Trophoblast cell (in vitro differentiated cells and primary cell): ENCODE measurements around the gene C3.
"Not testable (repeated sequence)": the region's sequence is repeated elsewhere in the genome, so short reads cannot be mapped to it uniquely, and the experiment has no call there.

ENCODE experiments used
- DNase-seq, 2 donors: peaks; one replicate each; pipeline ENCODE4 v3.0.0-alpha.2; 2016
- H2AFZ ChIP-seq: 2 replicates; pipeline ENCODE4 v1.6.1; 2013; ENCODE audit warnings: low read length, moderate library complexity, mild to moderate bottlenecking; ENCODE audit not compliant: insufficient read depth, poor library complexity
- H2AK5ac ChIP-seq: 2 replicates; pipeline ENCODE4 v1.6.1; 2013; ENCODE audit warnings: mild to moderate bottlenecking, low read length
- H2BK120ac ChIP-seq: 2 replicates; pipeline ENCODE4 v1.6.1; 2013; ENCODE audit warnings: low read length, mild to moderate bottlenecking, moderate library complexity; ENCODE audit not compliant: insufficient read depth, poor library complexity
- H2BK12ac ChIP-seq: 2 replicates; pipeline ENCODE4 v1.6.1; 2013; ENCODE audit warnings: mild to moderate bottlenecking, low read length, moderate library complexity
- H2BK5ac ChIP-seq: 2 replicates; pipeline ENCODE4 v1.6.1; 2013; ENCODE audit warnings: low read length, low read depth, moderate library complexity, mild to moderate bottlenecking; ENCODE audit not compliant: poor library complexity
- H3K14ac ChIP-seq: 2 replicates; pipeline ENCODE4 v1.6.1; 2013; ENCODE audit warnings: mild to moderate bottlenecking, low read length
- H3K18ac ChIP-seq: 2 replicates; pipeline ENCODE4 v1.6.1; 2013; ENCODE audit warnings: mild to moderate bottlenecking, low read length
- H3K23ac ChIP-seq: 2 replicates; pipeline ENCODE4 v1.6.1; 2013; ENCODE audit warnings: low read length
- H3K27ac ChIP-seq: 2 replicates; pipeline ENCODE4 v1.5.1; 2013; ENCODE audit warnings: low read depth, mild to moderate bottlenecking, inconsistent platforms, low read length, moderate library complexity
- H3K27me3 ChIP-seq: 2 replicates; pipeline ENCODE4 v1.6.1; 2013; ENCODE audit warnings: inconsistent platforms, mild to moderate bottlenecking, low read length, moderate library complexity; ENCODE audit not compliant: insufficient read depth
- H3K36me3 ChIP-seq, 2 experiments: 1 replicate in 1 of 2; 2 replicates in 1 of 2; pipeline ENCODE4 v1.6.1; 2013; ENCODE audit warnings: low read length in 2 of 2, mild to moderate bottlenecking in 2 of 2, moderate library complexity in 1 of 2; ENCODE audit not compliant: insufficient read depth in 2 of 2, control insufficient read depth in 1 of 2
- H3K4ac ChIP-seq: 2 replicates; pipeline ENCODE4 v1.6.1; 2013; ENCODE audit warnings: low read depth, mild to moderate bottlenecking, low read length, moderate library complexity
- H3K4me1 ChIP-seq, 2 experiments: 1 replicate in 1 of 2; 2 replicates in 1 of 2; pipeline ENCODE4 v1.6.1; 2013; ENCODE audit warnings: low read length in 2 of 2, mild to moderate bottlenecking in 2 of 2, moderate library complexity in 1 of 2; ENCODE audit not compliant: insufficient read depth in 2 of 2, control insufficient read depth in 1 of 2
- H3K4me2 ChIP-seq: 2 replicates; pipeline ENCODE4 v1.6.1; 2013; ENCODE audit warnings: inconsistent platforms, mild to moderate bottlenecking, low read length, moderate library complexity
- H3K4me3 ChIP-seq: 2 replicates; pipeline ENCODE4 v1.5.1; 2013; ENCODE audit warnings: mild to moderate bottlenecking, low read depth, low read length, inconsistent platforms
- H3K79me1 ChIP-seq: one replicate; pipeline ENCODE4 v1.6.1; 2013; ENCODE audit warnings: low read length
- H3K79me2 ChIP-seq: 2 replicates; pipeline ENCODE4 v1.6.1; 2013; ENCODE audit warnings: low read length, mild to moderate bottlenecking; ENCODE audit not compliant: control insufficient read depth, insufficient read depth, poor library complexity
- H3K9ac ChIP-seq: 2 replicates; pipeline ENCODE4 v1.6.1; 2013; ENCODE audit warnings: mild to moderate bottlenecking, low read length
- H3K9me3 ChIP-seq: 2 replicates; pipeline ENCODE4 v1.6.1; 2013; ENCODE audit warnings: low read depth, mild to moderate bottlenecking, control low read depth, inconsistent platforms, low read length; ENCODE audit not compliant: insufficient read depth
- H4K12ac ChIP-seq: 2 replicates; pipeline ENCODE4 v1.6.1; 2013; ENCODE audit warnings: low read depth, mild to moderate bottlenecking, low read length, moderate library complexity
- H4K8ac ChIP-seq: 2 replicates; pipeline ENCODE4 v1.6.1; 2013; ENCODE audit warnings: low read depth, mild to moderate bottlenecking, low read length, moderate library complexity
- H4K91ac ChIP-seq: one replicate; pipeline ENCODE4 v1.6.1; 2013; ENCODE audit warnings: low read depth, mild to moderate bottlenecking, low read length, moderate library complexity
- WGBS: extraction: QIAGEN DNeasy Blood & Tissue Kit; methylation state at CpG from one replicate; pipeline ENCODE4 v1.1.7; 2013; ENCODE audit warnings: missing lambda C conversion rate; ENCODE audit not compliant: insufficient read length, insufficient coverage; ENCODE audit errors: extremely low coverage; 5-methylcytosine and 5-hydroxymethylcytosine counted together

C3 gene

GRCh38 chr19:6661509-6662244, 58.8 kb downstream of the C3 start:
- H3K4me1 ChIP-seq, H3K79me2 ChIP-seq, H3K36me3 ChIP-seq, H3K9ac ChIP-seq, H3K9me3 ChIP-seq, H3K14ac ChIP-seq, H4K91ac ChIP-seq, H3K4ac ChIP-seq, H3K79me1 ChIP-seq, H4K12ac ChIP-seq, H3K4me3 ChIP-seq, H2BK120ac ChIP-seq, H3K27me3 ChIP-seq, H3K4me2 ChIP-seq, H2AFZ ChIP-seq, H2BK5ac ChIP-seq, H4K8ac ChIP-seq, H3K23ac ChIP-seq, H2BK12ac ChIP-seq, H2AK5ac ChIP-seq, H3K27ac ChIP-seq, H3K18ac ChIP-seq: not testable (repeated sequence)
- no CpG with 5 or more reads among the region's 10 CpGs for WGBS
- DNase-seq = peak in 1 of 2 donors; percentile 32

- Histone ChIP-seq H2BK120ac (no peak overlapping the region), H3K14ac (no peak overlapping the region), H4K8ac (no peak overlapping the region), H3K36me3 (no peaks in the 10 kb centered on the region), H3K27ac (no peak overlapping the region), H3K27me3 (no peaks in the 10 kb centered on the region), H3K4ac (no peak overlapping the region), H3K9ac (no peak overlapping the region), H3K79me2 (no peaks in the 10 kb centered on the region), H3K23ac (no peak overlapping the region), H2BK12ac (no peak overlapping the region), H3K18ac (no peak overlapping the region), H4K91ac (no peak overlapping the region), H2AFZ (no peak overlapping the region), H2AK5ac (no peak overlapping the region), H3K4me1 (no peaks in the 10 kb centered on the region), H3K79me1 (no peaks in the 10 kb centered on the region), H4K12ac (no peak overlapping the region), H3K4me3 (no peak overlapping the region), H3K9me3 (no peaks in the 10 kb centered on the region), H2BK5ac (no peak overlapping the region), H3K4me2 (no peak overlapping the region)
- no CpG with 5 or more reads among the region's 20 CpGs for WGBS
- DNase-seq = no peak
These were observed 59.5 kb downstream of the C3 start for GRCh38 chr19:6660930-6661329.

GRCh38 chr19:6656390-6656789, 64.1 kb downstream of the C3 start:
- no CpG with 5 or more reads among the region's 9 CpGs for WGBS
- H2BK5ac ChIP-seq, H3K79me2 ChIP-seq, H3K4me1 ChIP-seq, H3K4ac ChIP-seq, DNase-seq, H3K27me3 ChIP-seq, H3K9ac ChIP-seq, H4K8ac ChIP-seq, H3K9me3 ChIP-seq, H3K4me2 ChIP-seq, H3K23ac ChIP-seq, H3K4me3 ChIP-seq, H3K79me1 ChIP-seq, H4K12ac ChIP-seq, H2BK120ac ChIP-seq, H2AK5ac ChIP-seq, H3K27ac ChIP-seq, H3K18ac ChIP-seq, H2BK12ac ChIP-seq, H2AFZ ChIP-seq, H4K91ac ChIP-seq, H3K14ac ChIP-seq, H3K36me3 ChIP-seq: not testable (repeated sequence)

- Histone ChIP-seq H2BK5ac (no peak overlapping the region), H3K9me3 (no peaks in the 10 kb centered on the region), H3K23ac (no peak overlapping the region), H3K18ac (no peak overlapping the region), H3K27ac (no peak overlapping the region), H3K79me1 (no peaks in the 10 kb centered on the region), H3K4me3 (no peak overlapping the region), H2AFZ (no peak overlapping the region), H3K36me3 (no peaks in the 10 kb centered on the region), H2BK12ac (no peak overlapping the region), H3K14ac (no peak overlapping the region), H3K4ac (no peak overlapping the region), H3K4me2 (no peak overlapping the region), H4K91ac (no peak overlapping the region), H3K27me3 (no peaks in the 10 kb centered on the region), H4K12ac (no peak overlapping the region), H3K9ac (no peak overlapping the region), H2BK120ac (no peak overlapping the region), H4K8ac (no peak overlapping the region), H2AK5ac (no peak overlapping the region), H3K4me1 (no peaks in the 10 kb centered on the region), H3K79me2 (no peaks in the 10 kb centered on the region)
- DNase-seq = no peak
- 100% methylated on average over 1 of the region's 15 CpGs for WGBS
These were observed 65.8 kb downstream of the C3 start for GRCh38 chr19:6654347-6655310.
